LoVo (cell line): ENCODE data around the gene CHMP1A.

Experiments used
- DNase-seq: peaks from one replicate; pipeline ENCODE4 v3.0.0-alpha.2; 2016; ENCODE audit warnings: low spot score

Gene CHMP1A

GRCh38 chr16:89602952-89603590 lies 54.4 kb downstream of the CHMP1A start:
- no peak for DNase-seq

DNA sequence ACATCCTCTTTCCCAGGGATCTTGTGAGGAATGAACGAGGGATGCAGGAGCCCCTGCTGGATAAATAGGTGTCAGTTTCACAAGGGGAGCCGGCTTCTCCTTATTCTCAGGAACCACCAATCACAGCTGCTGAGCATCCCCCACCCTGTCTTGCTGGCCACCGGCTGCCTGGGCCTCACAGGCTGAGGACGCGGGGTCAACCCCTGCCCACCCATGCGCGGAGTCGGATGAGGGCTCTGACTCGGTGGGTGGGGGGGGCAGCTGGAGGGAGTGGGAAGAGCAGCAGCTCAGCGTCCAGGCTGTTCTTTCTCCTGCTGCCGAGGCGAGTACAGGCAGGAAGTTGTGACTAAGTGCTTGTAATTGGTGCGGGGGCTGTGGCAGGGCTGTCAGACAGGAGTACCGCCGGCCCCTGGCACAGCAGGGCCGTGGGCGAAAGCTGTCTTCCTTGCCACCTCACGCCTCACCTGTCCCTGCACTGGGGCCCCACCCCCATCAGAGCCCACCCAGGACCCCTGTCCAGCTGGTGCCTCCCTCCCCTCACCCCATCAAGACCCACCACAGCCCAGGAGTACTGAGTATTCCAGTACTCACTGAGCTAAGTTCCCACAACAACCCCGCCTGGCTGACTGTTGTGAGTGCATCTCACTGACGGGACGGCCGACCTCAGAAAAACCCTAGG lies 55.1 kb downstream of the CHMP1A start:
- DNase-seq, result no peak

DNA sequence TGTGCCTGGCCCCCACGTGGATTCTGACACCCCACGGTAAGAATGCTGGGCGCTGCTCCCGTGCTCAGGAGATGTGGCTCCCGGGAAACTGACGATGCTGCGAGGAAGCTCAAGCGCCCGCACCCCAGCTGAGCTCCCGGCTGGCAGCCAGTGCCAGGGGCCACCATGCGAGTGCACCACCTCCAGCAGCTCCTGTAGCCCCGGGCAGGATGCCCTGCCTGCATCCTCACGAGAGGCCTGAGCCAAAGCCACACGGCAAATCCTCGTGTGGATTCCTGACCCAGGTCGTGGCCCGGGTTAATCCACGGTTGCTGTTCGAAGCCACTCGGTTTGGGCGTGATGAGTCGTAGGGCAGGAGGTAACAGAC lies 55.6 kb downstream of the CHMP1A start:
- no peak for DNase-seq

DNA sequence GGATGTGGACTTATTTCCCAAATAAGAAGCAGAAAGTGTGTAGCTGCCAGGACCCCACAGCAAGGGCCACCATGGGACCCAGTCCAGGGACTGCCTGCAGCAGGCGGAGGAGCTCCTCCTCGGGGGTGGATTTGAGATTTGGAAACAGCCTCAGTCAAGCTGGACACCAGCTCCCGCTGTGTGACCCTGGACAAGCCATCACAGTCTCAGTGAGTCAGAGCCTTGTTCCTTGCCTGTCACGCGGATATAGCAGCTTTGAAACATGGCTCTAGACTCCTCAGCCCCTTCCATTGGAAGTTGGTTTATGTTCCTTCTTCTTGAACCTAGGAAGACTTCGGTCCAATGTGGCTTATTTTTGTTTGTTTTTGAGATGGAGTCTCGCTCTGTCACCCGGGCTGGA lies 56.6 kb downstream of the CHMP1A start:
- DNase-seq, result no peak

GRCh38 chr16:89600427-89600826 lies 57.1 kb downstream of the CHMP1A start:
- DNase-seq, result no peak

DNA sequence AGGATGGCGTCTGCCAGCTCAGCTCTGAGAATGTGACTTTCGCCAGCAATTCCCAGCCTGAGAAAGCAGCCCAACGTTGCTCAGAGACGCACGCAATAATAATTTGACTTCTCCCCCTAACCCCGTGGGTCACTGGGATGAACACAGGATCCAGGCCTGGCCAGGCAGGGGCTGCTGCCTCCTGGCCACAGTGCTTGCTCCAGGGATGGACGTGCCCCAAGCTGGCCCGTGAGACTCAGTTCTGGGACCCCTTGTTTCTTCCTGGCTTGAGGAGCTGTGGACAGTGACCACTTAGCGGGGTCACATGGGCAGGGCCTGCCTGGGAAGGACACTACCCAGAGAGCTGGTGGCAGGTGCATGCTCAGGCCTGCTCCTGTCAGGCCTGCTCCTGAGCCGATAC lies 57.6 kb downstream of the CHMP1A start:
- no peak for DNase-seq

DNA sequence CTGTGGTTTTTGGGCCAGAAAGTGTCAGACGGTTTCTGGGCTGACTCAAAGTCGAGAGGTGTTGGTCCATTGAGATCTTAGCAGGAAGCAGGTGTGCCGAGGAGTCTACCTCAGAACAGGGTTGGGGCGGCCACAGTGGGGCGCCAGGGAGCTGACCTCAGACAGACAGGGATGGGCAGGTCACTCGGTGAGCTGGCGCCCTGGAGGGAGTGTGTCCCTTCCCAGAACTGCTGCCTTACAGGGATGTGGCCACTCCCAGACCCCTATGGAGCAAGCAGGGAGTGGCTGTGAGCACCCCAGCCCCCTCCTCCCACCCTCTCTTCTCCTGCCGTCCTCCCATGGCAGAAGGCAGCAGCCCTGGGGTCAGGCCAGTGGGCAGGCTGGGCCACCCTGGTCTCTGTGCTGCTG lies 58.1 kb downstream of the CHMP1A start:
- DNase-seq, result peak; percentile 41

DNA sequence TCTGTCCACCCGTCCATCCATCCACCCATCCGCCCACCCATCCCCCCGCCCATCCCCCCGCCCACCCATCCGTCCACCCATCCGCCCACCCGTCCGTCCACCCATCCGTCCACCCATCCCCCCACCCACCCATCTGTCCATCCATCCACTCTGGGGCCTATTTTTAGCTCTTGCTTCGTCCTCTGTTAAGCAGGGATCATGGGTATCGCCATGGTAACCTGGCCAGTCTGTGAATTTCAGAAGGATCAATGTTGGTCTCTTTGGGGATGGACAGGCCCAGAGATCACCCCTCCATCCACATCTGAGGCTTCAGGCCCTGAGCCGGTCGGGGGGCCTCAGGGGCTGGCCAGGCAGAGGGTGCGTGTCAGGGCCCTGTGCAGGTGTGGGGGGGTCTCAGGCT lies 59.3 kb downstream of the CHMP1A start:
- no peak for DNase-seq

DNA sequence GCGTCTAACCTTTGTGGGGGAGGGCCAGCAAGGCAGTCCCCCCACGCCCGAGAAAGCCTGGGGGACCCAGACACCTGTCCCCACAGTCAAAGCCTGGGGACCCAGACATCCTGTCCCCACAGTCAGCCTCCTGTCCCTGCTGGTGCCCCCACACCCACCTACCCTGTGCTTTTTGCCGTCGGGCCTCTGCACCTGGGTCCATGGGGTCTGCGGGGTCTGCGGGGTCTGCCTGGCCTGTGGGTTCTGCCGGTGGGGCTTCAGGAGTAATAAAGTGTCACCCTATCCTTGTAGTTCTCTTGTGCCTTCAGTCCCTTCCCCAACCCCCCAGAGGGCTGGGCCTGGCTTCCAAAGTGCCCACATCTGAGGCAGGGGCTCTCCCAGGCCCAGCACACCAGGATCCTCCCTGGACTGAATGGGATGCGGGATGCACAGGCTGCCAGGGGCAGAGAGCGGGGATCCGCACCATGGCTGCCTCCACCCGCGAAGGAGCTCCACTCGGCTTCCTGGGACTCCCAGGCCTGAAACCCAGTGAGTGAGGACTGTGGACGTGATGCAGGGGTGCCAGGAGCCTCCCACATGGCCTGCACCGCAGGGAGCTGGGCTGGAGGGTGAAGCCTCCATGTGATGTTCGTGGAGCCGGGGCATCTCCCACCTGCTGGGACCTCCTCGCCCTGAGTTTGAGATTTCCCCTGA lies 60.4 kb downstream of the CHMP1A start:
- no peak for DNase-seq

DNA sequence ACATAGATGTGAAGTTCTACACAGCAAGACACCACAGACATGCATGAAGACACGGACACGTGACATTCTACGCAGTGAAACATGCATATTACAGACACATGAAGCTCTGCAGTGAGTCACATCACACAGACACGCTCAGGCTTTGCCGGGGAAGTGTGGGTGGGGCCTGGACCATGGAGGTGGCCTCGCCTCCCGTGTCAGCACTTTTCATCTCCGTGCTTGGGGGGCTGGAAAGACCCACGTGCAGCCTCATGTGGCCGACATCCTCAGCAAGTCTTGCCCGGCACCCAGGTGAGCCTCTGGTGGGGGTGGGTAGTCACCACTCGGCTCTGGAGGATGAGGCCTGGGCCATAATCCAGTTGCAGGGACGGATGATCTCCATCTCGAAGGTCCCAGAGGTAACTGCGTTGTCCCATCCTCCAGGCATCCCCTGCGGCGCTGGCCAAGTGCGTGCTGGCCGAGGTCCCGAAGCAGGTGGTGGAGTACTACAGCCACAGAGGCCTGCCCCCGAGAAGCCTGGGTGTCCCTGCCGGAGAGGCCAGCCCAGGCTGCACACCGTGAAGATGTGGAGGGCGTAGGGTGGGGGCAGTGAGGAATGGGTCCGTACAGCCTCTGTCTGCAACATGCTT lies 61.3 kb downstream of the CHMP1A start:
- no peak for DNase-seq

DNA sequence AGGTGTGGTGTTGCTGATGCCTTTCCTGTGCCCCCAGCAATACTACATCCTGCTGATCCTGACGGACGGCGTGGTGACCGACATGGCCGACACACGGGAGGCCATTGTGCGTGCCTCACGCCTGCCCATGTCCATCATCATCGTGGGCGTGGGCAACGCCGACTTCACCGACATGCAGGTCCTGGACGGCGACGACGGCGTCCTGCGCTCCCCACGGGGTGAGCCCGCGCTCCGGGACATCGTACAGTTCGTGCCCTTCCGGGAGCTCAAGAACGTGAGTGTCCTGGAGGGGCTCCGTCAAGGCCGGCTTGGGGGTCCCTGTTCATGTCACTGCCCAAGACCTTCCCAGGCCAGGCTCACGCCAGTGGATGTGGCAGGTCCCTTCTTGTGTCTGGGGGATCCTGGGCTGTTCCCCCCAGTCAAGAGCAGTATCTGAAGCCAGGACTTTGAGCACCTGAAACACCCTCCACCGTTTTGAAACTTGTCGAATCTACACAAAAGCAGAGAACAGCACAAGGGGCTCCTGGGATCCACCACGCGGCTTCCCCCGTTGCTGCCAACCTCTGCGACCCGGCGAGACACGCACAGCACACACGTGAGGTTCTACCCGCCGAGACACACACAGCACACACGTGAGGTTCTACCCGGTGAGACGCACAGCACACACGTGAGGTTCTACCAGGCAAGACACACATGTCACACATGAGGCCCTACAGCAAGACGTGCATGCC lies 62.0 kb downstream of the CHMP1A start:
- no peak for DNase-seq
